ENCODE results near the gene CSTF3.
"Not testable (repeated sequence)": the region's sequence is repeated elsewhere in the genome, so short reads cannot be mapped to it uniquely, and the experiment has no call there.

CSTF3 gene

DNA sequence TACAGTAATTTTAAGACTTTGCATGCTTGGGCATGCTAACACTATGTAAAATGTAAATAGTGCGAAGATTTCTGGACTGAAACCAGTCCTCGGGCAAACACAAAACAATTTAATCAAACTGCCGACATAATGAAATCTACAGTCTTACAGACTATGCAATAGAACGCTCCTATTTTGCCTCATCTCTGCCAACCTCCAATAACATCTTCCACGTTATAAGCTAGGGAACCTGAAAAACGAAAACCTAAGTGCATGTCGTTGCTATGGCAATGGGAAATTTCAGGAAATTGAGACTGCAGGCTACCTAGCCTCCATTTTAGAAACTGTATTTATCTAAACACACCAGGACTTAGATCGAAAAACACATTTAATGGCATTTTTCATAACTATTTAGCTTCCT lies 1.1 kb downstream of the CSTF3 start:
- peak; percentile 28 for DNase-seq

DNA sequence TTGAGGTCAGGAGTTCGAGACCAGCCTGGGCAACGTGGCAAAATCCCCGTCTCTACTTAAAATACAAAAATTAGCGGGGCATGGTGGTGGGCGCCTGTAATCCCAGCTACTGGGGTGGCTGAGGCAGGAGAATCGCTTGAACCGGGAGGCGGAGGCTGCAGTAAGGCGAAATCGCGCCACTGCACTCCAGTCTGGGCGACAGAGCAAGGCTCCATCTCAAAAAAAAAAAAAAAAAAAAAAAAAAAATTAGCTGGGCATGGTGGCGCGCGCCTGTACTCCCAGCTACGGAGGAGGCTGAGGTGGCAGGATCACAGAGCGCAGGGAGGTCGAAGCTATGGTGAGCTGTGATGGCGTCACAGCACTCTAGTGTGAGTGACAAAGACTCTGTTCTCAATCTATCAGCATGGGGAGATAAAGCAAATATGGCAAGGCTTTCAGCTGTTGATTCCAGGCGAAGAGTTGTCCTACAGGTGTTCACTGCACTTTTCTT lies 1.9 kb downstream of the CSTF3 start:
- not testable (repeated sequence) for DNase-seq

DNA sequence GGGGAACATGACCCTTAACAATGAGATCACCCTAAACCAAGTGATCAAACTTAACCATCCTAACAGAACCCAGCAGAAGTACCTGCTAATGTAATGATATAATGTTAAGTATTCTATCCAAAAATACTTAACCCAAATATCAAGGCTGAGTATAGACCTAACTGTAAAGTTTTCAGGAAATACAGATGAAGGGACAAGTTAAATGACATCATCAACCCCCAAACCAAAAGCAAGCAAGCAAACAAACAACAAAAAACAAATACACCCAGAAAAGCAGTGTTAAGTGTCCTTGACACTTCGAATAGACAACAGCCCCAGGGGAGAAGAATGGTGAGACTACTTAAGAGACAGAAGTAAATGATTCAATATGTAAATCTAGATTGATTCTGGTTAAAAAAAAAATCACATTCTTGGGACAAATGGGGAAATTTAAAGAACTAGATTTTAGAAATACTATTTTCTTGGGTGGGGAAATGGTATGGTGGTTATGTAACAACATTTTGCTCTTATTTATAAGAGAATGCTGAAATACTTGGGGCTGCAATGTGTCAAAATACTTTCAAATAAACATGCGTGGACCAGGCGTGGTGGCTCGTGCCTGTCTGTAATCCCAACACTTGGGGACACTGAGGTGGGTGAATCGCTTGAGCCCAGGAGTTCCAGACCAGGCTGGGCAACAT lies 2.5 kb downstream of the CSTF3 start:
- no peak for DNase-seq

DNA sequence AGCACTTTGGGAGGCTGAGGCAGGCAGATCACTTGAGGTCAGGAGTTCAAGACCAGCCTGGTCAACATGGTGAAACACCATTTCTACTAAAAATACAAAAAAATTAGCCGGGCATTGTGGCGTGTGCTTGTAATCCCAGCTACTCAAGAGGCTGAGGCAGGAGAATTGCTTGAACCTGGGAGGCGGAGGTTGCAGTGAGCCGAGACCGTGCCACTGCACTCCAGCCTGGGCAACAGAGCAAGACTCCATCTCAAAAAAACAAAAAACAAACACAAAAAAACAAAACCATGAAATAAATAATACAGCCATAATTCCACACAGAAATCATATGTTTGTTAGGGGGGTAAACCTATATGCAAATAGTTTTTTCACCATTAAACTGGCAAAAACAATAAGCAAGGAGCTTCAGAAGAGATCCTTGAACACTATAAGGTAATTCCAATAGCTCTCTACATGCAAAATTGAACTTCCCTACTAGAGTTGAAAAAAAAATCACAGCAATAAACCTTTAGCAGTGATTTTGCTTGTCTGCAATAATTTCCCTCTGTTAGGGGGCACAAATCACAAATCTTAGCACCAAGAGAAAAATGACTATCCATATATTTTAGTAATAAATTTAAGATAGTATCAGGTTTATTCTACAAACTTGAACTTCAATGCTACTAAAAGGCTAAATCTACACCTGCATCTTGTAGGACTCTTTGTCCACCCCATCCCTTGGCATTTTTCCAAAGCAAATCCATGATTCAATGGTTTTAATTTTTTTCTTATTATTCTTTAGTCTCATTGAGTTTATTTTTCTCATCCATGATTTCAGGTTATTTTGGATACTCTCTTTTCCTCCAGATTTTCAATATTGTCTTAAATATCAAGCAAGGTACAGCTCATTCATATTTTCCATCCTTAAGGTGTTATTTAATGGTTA lies 3.9 kb downstream of the CSTF3 start:
- DNase-seq: no peak

DNA sequence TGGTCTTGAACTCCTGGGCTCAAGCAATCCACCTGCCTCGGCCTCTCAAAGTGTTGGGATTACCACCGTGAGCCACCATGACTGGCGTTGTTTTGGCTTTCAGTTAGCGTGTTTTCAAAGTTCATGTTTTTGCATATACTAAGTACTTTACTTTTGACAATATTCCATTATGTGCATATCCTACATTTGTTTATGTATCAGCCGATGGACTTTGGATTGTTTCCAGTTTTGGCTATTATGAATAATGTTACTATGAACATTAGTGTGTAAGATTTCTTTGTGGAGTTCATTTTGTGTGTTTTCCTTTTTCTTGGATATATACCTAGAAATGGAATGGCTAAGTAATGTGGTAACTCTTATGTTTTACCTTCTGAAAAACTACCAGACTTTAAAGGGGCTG lies 9.9 kb downstream of the CSTF3 start:
- DNase-seq: no peak

DNA sequence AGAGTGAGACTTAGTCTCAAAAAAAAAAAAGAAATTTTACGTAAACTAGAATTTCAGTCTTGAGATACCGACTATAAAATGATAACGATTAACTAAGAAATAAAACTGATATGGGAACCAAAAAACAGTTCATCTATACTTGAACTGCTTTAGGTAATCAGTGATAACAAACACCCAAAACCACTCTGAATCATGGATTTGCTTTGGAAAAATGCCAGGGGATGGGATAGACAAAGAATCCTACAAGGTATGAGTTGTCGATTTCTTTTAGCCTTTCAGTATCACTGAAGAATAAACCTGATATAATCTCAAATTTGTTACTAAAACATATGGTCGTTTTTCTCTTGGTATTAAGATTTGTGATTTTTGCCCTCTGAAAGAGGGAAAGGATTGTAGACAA lies 13.7 kb downstream of the CSTF3 start:
- no peak for DNase-seq

DNA sequence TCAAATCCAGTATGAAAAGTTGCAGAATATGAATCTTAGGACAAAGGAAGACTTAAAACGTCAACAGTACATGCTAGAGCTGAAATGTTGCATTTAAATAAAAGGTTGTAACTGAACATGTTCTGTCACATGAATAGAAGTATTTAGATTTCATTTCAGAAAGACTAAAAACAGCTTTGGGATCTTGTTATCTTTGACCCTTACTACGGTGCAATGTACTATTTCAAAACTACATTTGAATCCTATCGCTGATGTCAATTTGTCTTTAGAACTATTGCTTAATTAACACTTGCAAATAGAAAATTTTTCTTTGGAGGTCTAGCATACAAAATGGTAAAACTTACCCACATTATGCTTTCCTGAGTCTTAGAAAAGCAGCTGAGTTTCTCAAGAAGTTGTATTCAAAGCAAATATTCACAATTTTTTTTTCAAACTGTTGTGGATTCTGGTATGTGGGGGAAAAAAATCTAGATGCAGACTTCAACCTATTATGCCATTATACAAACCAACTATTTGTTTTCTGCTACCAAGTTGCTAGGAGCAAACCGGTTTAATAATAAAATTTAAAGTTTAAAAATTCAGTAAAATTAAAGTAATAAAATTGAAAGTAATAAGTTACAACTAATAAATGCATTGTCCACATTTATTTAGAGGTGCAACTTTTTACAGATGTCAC lies 25.4 kb downstream of the CSTF3 start:
- DNase-seq: no peak

DNA sequence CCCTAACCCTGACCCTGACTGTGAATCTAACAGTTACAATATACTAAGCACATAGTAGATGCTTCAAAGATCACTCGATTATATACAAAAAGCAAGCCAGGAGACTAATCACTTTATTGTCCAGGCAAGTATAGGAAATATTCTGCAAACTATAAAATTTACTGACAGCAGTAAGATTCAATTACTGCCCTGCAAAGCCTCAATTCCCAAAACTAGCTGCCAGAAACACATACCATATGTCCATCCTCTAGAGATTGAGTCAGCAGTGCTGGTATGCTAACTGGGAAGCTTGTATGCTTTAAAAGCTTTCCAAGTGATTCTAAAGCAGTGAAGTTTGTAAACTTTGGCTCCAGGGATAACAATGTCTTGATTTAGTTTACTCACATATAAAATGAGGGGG lies 26.1 kb downstream of the CSTF3 start:
- DNase-seq: no peak

DNA sequence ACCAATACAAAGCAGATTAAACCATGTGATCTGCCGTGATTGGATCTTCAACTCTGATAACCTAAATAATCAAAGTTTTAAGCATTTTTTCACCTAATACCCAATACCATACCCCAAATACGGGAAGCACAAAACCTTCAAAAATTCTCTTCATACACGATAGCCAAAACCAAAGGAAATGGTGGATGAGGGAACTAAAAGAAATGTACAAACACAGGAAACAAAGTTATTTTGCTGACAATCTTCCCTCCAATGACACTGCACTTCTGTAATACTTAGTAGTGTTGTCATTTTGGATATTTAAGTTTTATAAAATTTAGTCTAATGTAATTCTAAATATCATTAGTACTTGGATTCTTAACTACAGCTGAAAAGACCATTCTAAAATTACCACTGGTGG lies 27.0 kb downstream of the CSTF3 start:
- DNase-seq: no peak

DNA sequence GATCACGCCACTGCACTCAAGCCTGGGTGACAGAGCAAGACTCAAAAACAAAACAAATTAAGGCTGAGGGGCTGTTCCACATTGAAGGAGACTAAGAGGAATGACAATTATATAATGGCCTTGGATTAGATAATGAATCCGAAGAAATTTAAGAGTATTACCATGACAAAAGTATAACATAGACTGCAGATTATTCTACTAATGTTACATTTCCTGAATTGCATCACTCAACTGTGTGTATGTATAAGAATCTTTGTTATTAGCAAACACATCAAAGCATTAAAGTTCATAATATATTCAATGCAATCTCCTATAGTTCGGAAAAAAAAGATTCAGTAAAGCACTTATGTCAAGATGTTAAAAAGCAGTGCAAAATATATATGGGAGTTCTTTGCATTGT lies 27.5 kb downstream of the CSTF3 start:
- no peak for DNase-seq

DNA sequence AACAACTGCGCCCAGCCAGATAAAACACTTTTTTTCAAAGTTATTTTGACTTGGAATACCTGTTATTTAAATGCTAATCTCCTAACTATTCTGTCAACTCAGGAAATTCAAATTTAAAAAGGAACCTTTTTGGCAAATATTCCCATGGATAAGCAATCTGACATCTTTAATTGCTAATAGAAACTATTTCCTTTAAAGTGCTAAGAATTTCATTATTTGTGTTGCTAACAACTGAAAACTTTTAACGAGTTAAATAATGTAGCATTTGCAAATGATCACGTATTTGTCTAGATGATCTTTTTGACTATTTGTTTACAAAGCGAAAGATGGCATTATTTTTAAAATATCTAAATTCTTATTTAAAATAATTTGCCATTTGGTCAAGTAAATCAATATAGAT lies 28.8 kb downstream of the CSTF3 start:
- DNase-seq: no peak

DNA sequence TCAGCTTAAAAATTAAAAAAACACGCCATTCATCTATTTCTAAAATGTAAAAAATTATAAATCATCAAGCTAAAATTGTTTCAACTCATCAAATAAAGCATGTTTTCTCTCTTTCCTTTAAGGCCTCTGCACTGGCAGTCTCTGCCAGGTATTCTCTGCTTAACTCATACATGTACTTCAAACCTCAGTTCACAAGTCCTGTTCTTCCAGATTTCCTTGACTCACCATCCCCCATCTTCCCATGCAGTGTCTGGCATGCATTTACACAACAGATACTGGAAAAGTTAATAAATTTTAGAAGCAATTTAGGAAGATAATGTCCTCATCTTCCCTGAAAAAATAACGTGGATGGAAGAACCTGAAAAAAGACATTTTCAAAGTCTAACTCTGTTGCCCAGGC lies 32.5 kb downstream of the CSTF3 start:
- no peak for DNase-seq

DNA sequence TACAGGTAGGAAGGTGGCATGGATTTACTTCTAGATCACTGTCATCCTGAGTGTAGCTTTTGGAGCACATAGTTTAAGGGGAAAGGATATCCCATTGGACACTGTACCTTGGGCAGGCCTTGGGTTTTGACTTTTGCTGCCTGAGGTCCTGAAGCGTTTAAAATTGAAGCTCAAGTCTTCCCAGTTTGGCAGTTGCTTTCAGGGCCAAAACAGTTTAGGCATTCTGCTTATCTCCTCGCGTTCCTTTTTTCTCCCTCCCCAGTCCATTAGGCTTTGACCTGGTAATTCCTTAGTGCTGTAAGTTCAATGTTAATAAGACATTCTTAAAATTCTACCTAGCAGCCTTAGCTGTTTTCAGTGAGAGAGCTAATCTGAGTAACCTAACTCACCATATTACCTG lies 35.7 kb downstream of the CSTF3 start:
- DNase-seq: no peak

DNA sequence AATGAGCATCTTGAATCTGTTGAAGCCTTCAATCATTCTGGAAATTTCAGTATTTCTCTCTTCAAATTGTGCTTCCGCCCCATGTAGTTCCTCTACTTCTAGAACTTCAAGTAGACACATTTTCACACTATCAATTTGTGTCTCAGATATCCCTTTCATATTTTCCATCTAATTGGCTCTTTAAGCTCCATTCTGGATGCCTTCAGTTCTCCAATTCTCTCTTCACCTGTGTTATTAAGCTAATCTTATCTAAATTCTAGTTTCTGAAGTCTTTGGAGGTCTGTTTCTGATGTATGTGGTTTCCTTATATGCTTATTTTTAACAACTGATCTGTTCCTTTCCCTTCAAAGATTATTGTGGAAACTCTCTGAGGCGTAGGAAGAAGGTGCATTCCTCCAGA lies 36.3 kb downstream of the CSTF3 start:
- no peak for DNase-seq

DNA sequence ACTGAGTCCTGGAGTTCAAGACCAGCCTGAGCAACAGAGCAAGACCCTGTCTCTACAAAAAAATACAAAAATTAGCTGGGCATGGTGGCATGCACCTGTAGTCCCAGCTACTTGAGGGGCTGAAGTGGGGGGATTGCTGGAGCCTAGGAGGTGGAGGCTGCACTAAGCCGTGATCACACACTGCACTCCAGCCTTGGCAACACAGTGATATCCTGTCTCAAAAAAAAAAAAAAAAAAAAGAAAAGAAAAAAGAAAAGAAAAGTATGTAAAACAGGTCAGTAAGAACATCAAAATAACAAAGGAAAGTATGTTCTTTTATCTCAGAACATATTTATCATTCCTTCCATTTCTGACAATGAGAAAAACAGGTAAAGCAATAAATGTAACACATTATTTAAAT lies 38.6 kb downstream of the CSTF3 start:
- DNase-seq: not testable (repeated sequence)

DNA sequence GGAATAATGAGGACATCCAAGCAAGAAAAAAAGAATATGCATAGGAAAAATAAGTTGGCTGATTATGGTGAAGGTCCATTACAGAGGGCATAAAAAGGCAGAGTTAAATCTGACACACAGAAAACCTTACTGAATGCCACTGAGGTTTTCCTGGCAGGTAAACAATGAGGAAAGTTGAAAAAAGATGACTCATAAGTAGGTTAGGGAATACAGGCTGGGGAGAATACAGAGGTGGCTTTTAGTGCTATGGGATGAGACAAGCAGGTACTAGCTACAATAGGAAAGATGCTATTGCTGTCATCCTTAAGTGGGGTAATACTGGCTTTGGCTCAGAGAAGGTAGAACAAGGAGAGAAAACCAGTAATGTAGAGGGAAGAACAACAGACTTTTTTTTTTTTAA lies 44.7 kb downstream of the CSTF3 start:
- no peak for DNase-seq

DNA sequence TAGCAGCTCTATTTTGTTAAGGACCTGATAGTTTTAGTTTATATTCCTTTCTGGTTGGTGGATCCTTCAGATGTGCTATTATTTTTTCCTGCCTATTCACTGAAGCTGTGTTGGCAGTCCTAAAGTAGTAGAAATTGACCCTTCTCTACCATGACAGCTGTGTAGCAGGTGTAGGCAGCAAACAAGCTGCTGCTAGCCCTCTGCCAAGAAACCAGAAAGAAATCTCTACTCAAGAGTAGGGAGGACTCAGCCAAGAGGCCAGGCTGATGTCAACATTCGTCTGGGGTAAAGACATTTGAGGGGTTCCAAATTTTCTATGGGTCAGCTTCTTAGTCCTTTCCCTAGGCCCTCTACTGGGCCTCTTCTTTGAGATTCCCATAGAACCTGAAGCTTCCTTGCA lies 51.2 kb downstream of the CSTF3 start:
- no peak for DNase-seq

DNA sequence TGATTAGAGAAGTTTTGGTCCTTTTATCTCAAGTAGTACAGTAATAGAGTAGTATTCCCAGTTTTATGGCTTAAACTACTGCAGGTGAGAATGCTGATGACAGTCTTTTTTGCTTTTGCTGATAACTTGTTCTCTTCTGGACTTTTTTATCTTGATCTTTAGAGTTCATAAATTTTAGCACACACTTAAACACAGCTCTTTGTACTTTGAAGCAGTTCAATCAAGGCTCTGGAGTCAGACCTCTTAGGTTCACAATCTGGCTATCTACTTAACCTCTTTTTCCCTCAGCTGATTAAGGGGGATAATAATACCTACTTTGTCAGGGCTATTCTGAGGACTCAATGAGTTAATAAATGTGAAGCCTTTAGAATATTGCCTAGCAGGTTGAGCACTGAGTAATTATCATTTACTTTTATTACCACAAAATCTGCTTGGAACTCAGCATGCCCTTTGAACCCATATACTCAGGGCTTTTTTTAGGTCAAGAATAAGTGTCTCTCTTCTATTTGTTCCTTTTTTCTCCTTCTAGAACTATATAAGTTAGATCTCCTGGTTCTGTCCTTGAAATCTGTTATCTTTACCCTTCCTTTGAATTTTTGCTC lies 51.9 kb downstream of the CSTF3 start:
- no peak for DNase-seq

DNA sequence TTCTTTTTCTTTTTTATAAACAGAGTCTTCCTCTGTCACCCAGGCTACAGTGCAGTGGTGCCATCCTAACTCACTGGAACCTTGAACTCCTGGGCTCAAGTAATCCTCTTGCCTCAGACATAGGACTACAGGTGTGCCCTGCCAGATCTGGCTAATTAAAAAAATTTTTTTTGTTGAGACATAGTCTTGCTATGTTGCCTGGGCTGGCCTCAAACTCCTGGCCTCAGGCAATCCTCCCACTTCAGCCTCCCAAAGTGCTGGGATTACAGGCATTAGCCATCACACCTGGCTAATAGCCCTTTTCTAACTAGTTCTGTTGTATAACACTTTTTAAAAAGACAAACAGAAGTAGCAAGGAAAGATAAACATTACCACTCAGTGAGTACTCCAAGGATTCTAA lies 57.4 kb downstream of the CSTF3 start:
- DNase-seq: no peak

DNA sequence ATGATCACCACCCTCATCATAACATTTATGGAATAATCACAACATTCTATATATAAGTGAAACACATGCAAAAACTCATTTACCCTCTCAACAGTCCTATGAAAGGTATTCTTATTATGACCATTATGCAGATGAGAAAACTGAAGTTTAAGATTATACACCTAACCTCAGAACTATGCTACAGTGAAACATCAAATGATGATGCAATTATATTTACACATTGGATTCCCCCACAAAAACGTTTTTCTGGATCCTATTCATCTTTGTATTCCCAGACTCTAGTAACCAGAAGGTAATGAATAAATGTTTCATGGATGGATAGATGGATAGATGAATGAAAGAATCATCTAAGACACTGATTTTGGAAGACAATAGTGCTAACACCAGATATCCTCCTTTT lies 67.1 kb downstream of the CSTF3 start:
- DNase-seq: no peak

DNA sequence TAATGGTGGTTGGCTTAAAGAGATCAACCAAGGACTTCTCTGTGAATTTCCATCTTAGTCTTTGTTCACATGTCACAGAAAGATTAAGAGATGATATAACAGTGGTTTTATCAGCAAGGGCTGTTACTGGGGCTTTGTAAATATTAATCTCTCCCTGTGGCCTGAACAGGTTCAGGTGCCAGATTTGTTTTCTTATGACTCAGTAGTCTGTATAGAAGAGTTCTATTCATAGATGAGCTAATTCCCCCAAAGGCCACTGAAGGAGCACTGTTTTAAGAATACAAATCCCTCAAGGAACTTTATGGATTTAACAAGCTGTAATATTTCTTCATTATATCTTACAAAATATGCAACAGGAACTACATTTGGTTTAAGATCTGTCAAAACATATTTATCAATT lies 71.5 kb downstream of the CSTF3 start:
- no peak for DNase-seq

DNA sequence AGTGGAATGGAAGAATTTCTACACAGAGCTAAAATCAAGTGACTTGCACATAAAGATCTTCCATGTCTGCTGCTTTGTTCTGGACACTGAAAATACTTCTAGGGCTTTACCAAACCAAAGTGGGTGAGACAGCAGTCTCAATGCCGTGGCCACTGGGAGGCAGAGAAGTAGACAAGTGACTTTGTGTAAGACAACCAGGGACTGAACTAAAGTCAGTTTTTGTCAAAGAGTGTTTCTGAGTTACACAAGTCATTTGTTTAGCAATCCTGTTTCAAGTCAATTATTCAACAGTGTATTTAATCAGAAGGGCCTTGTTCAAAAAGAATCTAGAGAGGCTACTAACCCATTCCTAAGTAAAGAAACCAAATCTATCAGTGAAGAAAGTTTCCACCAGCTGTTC lies 75.3 kb downstream of the CSTF3 start:
- no peak for DNase-seq

DNA sequence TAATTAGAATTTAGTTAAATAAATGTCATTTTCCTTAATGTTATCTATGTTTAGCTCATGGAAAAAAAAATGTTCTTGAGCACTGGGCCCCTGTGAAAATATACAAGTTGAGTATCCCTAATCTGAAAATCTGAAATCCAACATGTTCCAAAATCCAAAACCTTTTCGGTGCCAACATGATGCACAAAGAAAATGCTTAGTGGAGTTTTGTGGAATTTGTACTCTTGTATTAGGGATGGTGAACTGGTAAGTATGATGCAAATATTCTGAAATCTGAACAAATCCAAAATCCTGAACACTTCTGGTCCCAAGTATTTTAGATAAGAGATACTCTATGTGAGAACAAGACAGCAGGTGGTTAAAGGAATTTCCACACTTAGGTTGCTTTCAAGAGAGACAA lies 77.4 kb downstream of the CSTF3 start:
- no peak for DNase-seq
